ENCODE results near the gene CASP8AP2. TPM values are rescaled to one million over a fixed set of nuclear protein-coding genes. Genes with fewer than 3 reads are reported as not detected.

The CASP8AP2 gene
- total and polyA plus RNA-seq, 9 of the 15 experiments (the other 6 are each of a cell fraction or from before 2014, with no cell fraction given) = 10.6 to 30.0 (median 19.1) TPM

- TF ChIP-seq ZBTB40 (IDR thresholded peaks at IDR 0.05) = peak; percentile 94
- 0 out of 2 replicates have a peak, but pooled peaks have one; percentile 30 for TF ChIP-seq ZBTB40 (CRISPR knock-in tag; IDR thresholded peaks at IDR 0.05)
- TF ChIP-seq RNF2 (IDR thresholded peaks at IDR 0.05) = peak; percentile 69; the same call in 1 of the 2 replicates
- no peak for TF ChIP-seq ARHGAP35 (IDR thresholded peaks at IDR 0.05; ENCODE audit: partially characterized antibody)
- no peak for TF ChIP-seq PBX2 (CRISPR knock-in tag; IDR thresholded peaks at IDR 0.05; ENCODE audit: low read depth)
- peak; percentile 82 for TF ChIP-seq PBX2 (tag; conservative IDR thresholded peaks at IDR 0.05; ENCODE audit: low read depth)
- peak; percentile 39 for TF ChIP-seq SP2 (IDR thresholded peaks at IDR 0.05; ENCODE audit: extremely low read depth, low read depth, low read length, poor library complexity, severe bottlenecking)
- peak; percentile 75 for TF ChIP-seq ZFX (CRISPR knock-in tag; IDR thresholded peaks at IDR 0.05)
- TF ChIP-seq TRIM24 (IDR thresholded peaks at IDR 0.05) = 0 out of 4 replicates have a peak, but pooled peaks of 1 of the 2 experiments have one; percentile 10
- 0 out of 2 replicates have a peak, but pooled peaks have one; percentile 28 for TF ChIP-seq NBN (IDR thresholded peaks at IDR 0.05; ENCODE audit: low read depth)
- TF ChIP-seq BCLAF1 (IDR thresholded peaks at IDR 0.05; ENCODE audit: borderline replicate concordance in 1 of 2, control insufficient read depth in 1 of 2, low read depth in 2 of 2, low read length in 1 of 2) = no peak
Measured at GRCh38 chr6:89819336-89820130, 10.1 kb upstream of the CASP8AP2 start, which contains the start of gene MDN1 (continued).

Measured in K562 (cell line).